ENCODE measurements around the gene GAS7. TPM values are rescaled to one million over a fixed set of nuclear protein-coding genes. Genes with fewer than 3 reads are reported as not detected.

Gene GAS7
- total RNA-seq, 1 experiment from 2014 or later: 12.3 TPM

DNA sequence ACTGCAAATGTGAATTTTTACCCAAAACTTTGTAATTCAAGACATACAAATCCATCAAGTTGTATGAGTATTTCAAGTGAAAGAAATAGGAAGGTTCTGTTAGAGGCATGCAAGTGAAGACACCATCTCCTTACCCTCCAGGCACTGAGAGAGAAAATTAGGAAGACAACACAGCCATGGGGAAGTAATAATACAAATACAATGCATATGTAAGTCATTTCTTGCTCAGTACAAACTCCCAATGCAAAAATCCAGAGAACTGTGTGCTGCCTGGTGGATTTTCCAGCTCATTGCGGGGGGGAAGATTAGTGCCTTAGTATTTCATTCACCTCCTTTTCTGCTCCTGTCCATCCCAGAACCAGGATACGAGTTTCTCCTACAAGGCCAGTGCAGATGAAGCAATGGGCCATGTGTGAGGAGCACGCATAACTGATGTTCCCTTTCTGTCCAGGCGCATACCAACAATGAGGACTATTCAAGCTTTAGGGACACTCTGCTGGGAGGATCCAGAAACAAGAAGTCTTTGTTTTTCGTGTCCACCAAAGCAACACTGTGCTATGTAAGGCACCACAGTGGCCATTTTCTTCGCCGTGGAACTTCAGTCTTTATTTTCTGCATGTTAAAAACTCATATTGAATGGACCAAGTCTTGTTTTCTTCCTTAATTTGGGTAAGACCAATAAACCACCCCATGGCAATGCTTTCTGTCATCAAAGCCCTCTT is 149.6 kb downstream of the GAS7 start (continued):
- TF ChIP-seq CREM (CRISPR knock-in tag; IDR thresholded peaks at IDR 0.05) (no peak), ZNF425 (CRISPR knock-in tag; conservative IDR thresholded peaks at IDR 0.05) (no peak), CDX4 (CRISPR knock-in tag; IDR thresholded peaks at IDR 0.05; ENCODE audit: borderline replicate concordance) (no peak), IRF2 (CRISPR knock-in tag; IDR thresholded peaks at IDR 0.05; ENCODE audit: borderline replicate concordance, low read depth) (no peak), OVOL2 (CRISPR knock-in tag; IDR thresholded peaks at IDR 0.05; ENCODE audit: borderline replicate concordance) (no peak)
- TF ChIP-seq, protein P1, sequence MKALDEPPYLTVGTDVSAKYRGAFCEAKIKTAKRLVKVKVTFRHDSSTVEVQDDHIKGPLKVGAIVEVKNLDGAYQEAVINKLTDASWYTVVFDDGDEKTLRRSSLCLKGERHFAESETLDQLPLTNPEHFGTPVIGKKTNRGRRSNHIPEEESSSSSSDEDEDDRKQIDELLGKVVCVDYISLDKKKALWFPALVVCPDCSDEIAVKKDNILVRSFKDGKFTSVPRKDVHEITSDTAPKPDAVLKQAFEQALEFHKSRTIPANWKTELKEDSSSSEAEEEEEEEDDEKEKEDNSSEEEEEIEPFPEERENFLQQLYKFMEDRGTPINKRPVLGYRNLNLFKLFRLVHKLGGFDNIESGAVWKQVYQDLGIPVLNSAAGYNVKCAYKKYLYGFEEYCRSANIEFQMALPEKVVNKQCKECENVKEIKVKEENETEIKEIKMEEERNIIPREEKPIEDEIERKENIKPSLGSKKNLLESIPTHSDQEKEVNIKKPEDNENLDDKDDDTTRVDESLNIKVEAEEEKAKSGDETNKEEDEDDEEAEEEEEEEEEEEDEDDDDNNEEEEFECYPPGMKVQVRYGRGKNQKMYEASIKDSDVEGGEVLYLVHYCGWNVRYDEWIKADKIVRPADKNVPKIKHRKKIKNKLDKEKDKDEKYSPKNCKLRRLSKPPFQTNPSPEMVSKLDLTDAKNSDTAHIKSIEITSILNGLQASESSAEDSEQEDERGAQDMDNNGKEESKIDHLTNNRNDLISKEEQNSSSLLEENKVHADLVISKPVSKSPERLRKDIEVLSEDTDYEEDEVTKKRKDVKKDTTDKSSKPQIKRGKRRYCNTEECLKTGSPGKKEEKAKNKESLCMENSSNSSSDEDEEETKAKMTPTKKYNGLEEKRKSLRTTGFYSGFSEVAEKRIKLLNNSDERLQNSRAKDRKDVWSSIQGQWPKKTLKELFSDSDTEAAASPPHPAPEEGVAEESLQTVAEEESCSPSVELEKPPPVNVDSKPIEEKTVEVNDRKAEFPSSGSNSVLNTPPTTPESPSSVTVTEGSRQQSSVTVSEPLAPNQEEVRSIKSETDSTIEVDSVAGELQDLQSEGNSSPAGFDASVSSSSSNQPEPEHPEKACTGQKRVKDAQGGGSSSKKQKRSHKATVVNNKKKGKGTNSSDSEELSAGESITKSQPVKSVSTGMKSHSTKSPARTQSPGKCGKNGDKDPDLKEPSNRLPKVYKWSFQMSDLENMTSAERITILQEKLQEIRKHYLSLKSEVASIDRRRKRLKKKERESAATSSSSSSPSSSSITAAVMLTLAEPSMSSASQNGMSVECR (CRISPR knock-in tag; IDR thresholded peaks at IDR 0.05; ENCODE audit: borderline replicate concordance): no peak
- TF ChIP-seq, protein P2, sequence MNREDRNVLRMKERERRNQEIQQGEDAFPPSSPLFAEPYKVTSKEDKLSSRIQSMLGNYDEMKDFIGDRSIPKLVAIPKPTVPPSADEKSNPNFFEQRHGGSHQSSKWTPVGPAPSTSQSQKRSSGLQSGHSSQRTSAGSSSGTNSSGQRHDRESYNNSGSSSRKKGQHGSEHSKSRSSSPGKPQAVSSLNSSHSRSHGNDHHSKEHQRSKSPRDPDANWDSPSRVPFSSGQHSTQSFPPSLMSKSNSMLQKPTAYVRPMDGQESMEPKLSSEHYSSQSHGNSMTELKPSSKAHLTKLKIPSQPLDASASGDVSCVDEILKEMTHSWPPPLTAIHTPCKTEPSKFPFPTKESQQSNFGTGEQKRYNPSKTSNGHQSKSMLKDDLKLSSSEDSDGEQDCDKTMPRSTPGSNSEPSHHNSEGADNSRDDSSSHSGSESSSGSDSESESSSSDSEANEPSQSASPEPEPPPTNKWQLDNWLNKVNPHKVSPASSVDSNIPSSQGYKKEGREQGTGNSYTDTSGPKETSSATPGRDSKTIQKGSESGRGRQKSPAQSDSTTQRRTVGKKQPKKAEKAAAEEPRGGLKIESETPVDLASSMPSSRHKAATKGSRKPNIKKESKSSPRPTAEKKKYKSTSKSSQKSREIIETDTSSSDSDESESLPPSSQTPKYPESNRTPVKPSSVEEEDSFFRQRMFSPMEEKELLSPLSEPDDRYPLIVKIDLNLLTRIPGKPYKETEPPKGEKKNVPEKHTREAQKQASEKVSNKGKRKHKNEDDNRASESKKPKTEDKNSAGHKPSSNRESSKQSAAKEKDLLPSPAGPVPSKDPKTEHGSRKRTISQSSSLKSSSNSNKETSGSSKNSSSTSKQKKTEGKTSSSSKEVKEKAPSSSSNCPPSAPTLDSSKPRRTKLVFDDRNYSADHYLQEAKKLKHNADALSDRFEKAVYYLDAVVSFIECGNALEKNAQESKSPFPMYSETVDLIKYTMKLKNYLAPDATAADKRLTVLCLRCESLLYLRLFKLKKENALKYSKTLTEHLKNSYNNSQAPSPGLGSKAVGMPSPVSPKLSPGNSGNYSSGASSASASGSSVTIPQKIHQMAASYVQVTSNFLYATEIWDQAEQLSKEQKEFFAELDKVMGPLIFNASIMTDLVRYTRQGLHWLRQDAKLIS (CRISPR knock-in tag; IDR thresholded peaks at IDR 0.05; ENCODE audit: borderline replicate concordance): no peak

GRCh38 chr17:10046786-10047785 is 151.3 kb downstream of the GAS7 start:
- H3K9me3 Mint-ChIP-seq: no peaks in the 10 kb centered on the region
- H3K27ac Mint-ChIP-seq: no peak overlapping the region
- H3K36me3 Mint-ChIP-seq: no peaks in the 10 kb centered on the region
- ATAC-seq (no peak), DNase-seq (ENCODE audit: low spot score) (no peak)
- ChIA-PET CTCF (interaction anchor here (1.0 kb wide), 1 partner anchor 59 kb away, joined by 3 read pairs; no protein-coding TSS in a partner anchor), POLR2A (no interaction called here)
- peaks cover 18% of the 10 kb centered on the region for H3K4me1 Mint-ChIP-seq
- no peaks in the 10 kb centered on the region for H3K27me3 Mint-ChIP-seq (ENCODE audit: low read depth)
- H3K4me3 Mint-ChIP-seq: no peak overlapping the region
- TF ChIP-seq, protein P3, sequence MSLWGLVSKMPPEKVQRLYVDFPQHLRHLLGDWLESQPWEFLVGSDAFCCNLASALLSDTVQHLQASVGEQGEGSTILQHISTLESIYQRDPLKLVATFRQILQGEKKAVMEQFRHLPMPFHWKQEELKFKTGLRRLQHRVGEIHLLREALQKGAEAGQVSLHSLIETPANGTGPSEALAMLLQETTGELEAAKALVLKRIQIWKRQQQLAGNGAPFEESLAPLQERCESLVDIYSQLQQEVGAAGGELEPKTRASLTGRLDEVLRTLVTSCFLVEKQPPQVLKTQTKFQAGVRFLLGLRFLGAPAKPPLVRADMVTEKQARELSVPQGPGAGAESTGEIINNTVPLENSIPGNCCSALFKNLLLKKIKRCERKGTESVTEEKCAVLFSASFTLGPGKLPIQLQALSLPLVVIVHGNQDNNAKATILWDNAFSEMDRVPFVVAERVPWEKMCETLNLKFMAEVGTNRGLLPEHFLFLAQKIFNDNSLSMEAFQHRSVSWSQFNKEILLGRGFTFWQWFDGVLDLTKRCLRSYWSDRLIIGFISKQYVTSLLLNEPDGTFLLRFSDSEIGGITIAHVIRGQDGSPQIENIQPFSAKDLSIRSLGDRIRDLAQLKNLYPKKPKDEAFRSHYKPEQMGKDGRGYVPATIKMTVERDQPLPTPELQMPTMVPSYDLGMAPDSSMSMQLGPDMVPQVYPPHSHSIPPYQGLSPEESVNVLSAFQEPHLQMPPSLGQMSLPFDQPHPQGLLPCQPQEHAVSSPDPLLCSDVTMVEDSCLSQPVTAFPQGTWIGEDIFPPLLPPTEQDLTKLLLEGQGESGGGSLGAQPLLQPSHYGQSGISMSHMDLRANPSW (CRISPR knock-in tag; conservative IDR thresholded peaks at IDR 0.05; ENCODE audit: low read depth): no peak
- TF ChIP-seq NFE2L1 (CRISPR knock-in tag; IDR thresholded peaks at IDR 0.05) (no peak), IRF2 (CRISPR knock-in tag; IDR thresholded peaks at IDR 0.05; ENCODE audit: borderline replicate concordance, low read depth) (no peak), FOXJ3 (CRISPR knock-in tag; IDR thresholded peaks at IDR 0.05; ENCODE audit: borderline replicate concordance) (no peak), TP53 (CRISPR knock-in tag; IDR thresholded peaks at IDR 0.05) (no peak), SOX15 (CRISPR knock-in tag; IDR thresholded peaks at IDR 0.05) (no peak), MAX (CRISPR knock-in tag; IDR thresholded peaks at IDR 0.05) (no peak)
- TF ChIP-seq, protein P4, sequence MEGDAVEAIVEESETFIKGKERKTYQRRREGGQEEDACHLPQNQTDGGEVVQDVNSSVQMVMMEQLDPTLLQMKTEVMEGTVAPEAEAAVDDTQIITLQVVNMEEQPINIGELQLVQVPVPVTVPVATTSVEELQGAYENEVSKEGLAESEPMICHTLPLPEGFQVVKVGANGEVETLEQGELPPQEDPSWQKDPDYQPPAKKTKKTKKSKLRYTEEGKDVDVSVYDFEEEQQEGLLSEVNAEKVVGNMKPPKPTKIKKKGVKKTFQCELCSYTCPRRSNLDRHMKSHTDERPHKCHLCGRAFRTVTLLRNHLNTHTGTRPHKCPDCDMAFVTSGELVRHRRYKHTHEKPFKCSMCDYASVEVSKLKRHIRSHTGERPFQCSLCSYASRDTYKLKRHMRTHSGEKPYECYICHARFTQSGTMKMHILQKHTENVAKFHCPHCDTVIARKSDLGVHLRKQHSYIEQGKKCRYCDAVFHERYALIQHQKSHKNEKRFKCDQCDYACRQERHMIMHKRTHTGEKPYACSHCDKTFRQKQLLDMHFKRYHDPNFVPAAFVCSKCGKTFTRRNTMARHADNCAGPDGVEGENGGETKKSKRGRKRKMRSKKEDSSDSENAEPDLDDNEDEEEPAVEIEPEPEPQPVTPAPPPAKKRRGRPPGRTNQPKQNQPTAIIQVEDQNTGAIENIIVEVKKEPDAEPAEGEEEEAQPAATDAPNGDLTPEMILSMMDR (IDR thresholded peaks at IDR 0.05): no peak
- TF ChIP-seq, protein P5, sequence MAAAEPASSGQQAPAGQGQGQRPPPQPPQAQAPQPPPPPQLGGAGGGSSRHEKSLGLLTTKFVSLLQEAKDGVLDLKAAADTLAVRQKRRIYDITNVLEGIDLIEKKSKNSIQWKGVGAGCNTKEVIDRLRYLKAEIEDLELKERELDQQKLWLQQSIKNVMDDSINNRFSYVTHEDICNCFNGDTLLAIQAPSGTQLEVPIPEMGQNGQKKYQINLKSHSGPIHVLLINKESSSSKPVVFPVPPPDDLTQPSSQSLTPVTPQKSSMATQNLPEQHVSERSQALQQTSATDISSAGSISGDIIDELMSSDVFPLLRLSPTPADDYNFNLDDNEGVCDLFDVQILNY (CRISPR knock-in tag; IDR thresholded peaks at IDR 0.05): no peak

Data from WTC11 (cell line).